GM18870 (cell line): ENCODE measurements around the gene CALHM6.

Experiments used
- ATAC-seq: cut with Tn5 transposase; IDR thresholded peaks from one replicate; pipeline ENCODE4 v1.9.1; 2021; ENCODE audit warnings: moderate library complexity; ENCODE audit not compliant: unreplicated experiment

CALHM6 gene

GRCh38 chr6:116461331-116461931 lies at the start of gene CALHM6:
TSS of gene CALHM6 (plus strand) at chr6:116461375. CDS start at chr6:116461930, 555 bp downstream.
- ATAC-seq = peak; percentile 13

DNA sequence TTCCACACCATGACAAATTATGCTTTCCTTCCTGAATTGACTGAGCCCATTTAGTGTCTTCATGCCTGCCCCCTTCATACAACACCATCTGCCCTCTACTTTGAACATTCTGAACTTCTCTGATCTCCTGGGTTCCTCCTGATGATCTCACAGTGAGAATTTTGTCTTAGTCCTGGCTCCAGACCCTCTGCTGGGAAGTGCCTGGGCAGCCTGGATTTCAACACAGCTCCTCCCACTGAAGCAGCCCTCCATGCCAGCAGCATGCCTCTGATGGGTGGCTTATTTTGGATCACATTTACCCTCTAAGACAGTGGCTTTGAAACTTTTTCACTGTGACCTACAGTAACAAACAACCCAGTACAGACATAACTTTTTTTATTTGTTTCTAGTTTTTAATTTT lies 48.9 kb upstream of the CALHM6 start:
- no peak for ATAC-seq

DNA sequence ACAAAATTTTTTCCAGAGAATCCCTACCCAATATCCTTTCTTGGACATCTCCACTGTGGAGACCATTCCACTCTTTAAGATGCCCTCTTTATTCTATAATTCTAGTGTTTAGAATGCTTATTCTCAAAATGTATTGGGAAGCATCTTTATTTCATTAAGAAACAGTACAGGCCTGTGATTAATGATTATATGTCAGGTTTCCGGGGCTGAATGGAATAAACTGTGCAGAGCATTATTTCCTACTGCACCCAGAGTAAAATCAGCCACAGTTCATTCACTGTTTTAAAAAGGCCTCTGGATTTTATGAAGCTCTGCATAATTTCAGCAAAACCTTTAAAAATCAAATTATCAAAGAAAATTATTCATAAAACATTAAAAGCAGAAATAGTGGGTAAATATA lies 47.8 kb upstream of the CALHM6 start:
- no peak for ATAC-seq

GRCh38 chr6:116417661-116418060 lies 43.5 kb upstream of the CALHM6 start:
- ATAC-seq = no peak

DNA sequence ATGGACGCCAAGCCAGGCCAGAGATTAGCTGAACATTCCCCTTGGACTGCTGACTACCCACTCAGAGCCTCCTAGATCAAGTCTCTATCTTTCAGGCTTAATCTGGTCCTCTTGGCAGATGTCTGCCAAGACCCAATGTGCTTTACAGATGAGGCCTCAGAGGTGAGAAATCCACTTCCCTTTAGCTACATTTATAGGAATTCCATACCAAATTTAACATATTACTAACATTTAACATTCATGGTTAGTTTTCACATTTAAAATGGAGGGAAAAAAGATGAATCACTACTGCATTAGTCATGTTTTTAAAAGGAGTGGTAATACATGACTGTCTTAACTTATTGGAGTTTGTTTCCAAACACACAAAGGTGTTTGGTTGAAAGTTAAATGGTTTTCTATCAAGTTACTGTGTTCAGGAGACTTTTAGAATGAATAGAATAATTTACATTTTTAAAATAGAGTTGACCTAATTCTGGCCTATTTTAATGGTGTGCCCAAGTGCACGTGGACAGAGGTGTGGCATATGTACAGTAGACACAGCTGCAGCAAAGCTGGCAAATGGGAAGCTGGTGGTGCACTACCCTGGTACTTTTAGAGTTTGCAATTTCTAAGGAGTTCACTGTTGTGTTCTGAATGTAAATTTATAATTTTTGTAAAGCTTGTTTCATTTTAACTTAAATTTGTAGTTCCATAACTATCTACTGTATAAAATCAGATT lies 41.9 kb upstream of the CALHM6 start:
- no peak for ATAC-seq

DNA sequence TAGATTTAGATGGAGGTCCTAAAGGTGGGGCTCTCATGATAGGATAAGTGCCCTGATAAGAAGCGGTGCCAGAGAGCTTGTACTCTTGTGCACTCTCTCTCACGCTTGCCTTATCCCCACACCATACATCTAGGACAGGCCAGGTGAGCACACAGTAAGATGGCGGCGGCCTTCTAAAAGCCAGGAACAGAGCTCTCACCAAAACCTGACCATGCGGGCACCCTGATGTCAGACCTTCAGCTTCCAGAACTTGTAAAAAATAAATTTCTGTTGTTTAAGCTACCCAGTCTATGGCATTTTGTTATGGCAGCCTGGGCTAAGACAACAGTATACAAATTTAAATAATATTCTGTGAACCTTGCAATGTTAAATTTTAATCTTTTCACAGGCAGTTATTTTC lies 40.8 kb upstream of the CALHM6 start:
- no peak for ATAC-seq

DNA sequence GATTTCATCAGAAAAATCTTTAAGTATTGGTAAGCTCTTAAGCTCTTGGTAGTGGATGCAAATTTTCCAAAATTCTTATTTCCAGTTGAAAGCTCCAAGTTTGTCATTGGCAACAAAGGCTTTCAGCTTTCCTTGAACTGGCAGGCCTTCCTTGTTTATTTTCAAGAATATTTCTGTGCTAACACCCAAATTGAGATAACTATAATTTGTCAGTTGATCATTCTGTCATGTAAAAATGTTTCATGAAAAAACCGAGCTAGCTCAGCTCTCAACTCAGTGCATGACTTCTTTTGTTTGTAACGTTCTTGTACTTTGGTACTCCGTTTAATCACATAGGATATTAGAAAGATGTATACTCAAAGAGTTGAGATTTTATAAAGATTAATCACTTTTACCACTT lies 38.9 kb upstream of the CALHM6 start:
- no peak for ATAC-seq

- no peak for ATAC-seq
Measured at GRCh38 chr6:116424001-116424400, 37.2 kb upstream of the CALHM6 start.

- ATAC-seq = no peak
Measured at GRCh38 chr6:116426551-116426950, 34.6 kb upstream of the CALHM6 start.

DNA sequence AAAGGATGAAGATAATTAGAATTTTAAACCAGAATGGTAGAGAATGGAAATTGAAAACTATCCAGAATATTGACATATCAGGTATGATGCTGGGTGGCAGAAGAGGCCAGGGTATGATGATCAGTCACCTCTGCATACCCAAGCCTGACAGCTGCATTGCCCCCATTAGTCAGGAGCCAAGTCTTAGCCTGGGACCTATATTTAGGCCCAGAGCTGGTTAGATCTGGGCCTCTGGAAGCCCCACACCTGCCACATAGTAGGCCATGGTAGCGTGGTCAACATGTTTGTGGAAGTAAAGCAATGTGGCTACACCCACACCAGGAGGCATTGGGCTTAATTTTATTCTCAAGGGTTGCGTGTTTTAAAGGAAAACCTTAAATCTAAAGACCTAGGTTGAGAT lies 32.1 kb upstream of the CALHM6 start:
- no peak for ATAC-seq

DNA sequence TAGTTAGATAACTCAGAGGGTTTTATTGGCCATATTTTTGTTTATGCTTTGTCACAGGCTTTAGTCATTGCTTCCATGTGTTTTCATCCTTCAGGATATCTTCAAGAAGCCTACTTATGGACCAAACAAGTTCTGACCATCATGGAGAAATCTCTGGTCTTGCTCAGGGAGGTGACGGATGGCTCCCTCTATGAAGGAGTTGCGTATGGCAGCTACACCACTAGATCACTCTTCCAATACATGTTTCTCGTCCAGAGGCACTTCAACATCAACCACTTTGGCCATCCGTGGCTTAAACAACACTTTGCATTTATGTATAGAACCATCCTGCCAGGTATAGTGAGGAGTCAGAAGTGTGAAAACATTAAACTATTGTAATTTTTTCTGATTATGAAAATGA lies 30.3 kb upstream of the CALHM6 start:
- no peak for ATAC-seq

GRCh38 chr6:116431964-116432595 lies 29.1 kb upstream of the CALHM6 start:
- ATAC-seq = no peak

DNA sequence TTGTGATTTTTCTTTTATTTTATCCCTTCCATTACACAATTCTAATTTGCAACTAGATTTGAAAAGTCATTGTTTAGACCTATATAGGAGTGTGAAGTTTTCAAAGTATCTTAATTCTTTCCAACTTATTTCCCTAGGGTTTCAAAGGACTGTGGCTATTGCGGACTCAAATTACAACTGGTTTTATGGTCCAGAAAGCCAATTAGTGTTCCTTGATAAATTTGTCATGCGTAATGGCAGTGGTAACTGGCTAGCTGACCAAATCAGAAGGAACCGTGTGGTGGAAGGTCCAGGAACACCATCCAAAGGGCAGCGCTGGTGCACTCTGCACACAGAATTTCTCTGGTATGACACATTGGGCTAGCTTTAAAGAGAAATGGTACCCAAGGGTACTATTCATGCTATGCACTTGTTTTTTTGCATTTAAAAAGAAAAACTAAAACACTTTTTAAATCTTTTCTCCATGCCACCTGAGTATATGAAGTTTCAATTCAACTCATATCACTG lies 27.9 kb upstream of the CALHM6 start:
- no peak for ATAC-seq

DNA sequence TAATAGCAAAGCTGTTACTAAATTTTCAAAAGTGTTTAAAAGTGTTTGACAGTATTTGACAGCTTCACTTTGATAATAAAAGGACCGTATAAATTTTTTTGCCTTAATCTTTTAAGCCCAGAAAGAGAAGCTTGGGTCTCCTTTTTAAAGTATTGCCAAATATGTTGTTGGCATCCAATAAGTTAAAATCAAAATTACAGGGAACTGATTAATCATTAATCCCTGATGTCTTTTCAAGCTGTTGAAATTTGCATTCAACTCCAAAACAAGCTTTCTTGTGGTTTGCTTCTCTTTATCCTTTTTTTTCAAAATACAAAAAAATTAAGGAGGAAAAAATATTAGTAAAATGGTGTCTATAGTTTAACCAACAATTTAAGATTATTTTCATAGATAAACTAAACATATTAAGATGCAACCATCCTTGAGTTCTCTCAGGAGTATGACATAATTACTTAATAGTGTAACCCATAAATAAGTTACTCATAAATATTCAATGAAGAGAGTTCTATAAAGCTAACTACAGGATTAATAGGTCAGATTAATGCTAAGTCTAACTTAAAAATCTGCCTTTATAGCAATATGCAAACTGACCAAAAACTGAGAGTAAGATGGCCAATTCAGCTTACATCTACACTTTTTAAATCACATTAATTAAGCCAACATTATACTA lies 27.0 kb upstream of the CALHM6 start:
- peak; percentile 42 for ATAC-seq

DNA sequence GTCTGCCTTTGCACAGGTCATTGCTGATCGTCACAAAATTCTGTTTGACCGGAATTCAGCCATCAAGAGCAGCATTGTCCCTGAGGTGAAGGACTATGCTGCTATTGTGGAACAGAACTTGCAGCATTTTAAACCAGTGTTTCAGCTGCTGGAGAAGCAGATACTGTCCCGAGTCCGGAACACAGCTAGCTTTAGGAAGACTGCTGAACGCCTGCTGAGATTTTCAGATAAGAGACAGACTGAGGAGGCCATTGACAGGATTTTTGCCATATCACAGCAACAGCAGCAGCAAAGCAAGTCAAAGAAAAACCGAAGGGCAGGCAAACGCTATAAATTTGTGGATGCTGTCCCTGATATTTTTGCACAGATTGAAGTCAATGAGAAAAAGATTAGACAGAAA lies 24.6 kb upstream of the CALHM6 start:
- no peak for ATAC-seq

DNA sequence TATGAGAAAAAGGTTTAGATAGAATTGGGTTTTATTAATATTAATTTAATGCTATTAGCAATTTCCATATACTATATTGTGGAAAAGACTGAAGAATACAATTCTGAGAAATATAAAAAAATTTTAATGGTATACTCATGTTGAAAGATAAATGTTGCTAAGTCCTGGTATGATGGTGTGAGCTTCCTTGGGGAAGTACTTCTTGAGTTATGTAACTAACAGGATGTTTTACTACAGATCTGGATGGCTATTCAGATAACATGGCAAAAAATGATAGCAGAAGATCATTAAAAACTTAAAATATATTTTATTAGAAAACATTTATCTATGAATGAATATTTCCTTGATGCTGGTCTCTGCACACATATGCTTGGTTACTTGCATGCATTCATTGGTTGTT lies 23.5 kb upstream of the CALHM6 start:
- no peak for ATAC-seq

- no peak for ATAC-seq
Measured at GRCh38 chr6:116438590-116439448, 22.4 kb upstream of the CALHM6 start.

GRCh38 chr6:116439522-116440051 lies 21.6 kb upstream of the CALHM6 start:
- no peak for ATAC-seq

- ATAC-seq = no peak
Measured at GRCh38 chr6:116443105-116443504, 18.1 kb upstream of the CALHM6 start.

DNA sequence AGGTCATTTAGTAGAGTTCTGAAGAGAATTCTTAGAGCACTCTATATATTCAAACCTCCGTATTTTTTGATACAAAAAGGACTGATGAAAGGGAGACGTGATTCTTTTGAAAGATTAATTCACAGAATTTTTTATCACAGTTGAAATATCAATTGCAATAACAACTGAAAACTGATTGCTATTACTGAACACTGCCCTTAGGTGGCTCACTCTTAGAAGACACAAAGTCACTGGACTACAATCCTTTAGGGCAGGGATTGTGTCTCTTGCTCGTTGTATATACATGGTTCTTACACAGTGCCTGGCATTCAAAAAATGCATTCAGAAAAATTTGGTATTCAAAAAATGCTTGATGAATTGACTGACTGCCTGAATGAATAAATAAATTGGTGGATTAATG lies 17.1 kb upstream of the CALHM6 start:
- no peak for ATAC-seq
